ENCODE measurements around the gene PEX11G. TPM values are rescaled to one million over a fixed set of nuclear protein-coding genes. Genes with fewer than 3 reads are reported as not detected.

The PEX11G gene
- total RNA-seq, 1 donor from 2014 or later: 4.7 TPM

- intact Hi-C loops (cut with DNase I): no loop called here
- no peak for DNase-seq (ENCODE audit: low spot score)
- ATAC-seq: no peak
Observed at GRCh38 chr19:7476241-7476640, 12.6 kb downstream of the PEX11G start.

GRCh38 chr19:7475665-7476064, 13.2 kb downstream of the PEX11G start:
- intact Hi-C loops (cut with DNase I): no loop called here
- DNase-seq (ENCODE audit: low spot score): no peak
- ATAC-seq: no peak

GRCh38 chr19:7471696-7472615, 16.9 kb downstream of the PEX11G start:
- intact Hi-C loops (cut with DNase I): no loop called here
- ATAC-seq (no peak), DNase-seq (ENCODE audit: low spot score) (no peak)

GRCh38 chr19:7470540-7471305, 18.1 kb downstream of the PEX11G start:
- intact Hi-C loops (cut with DNase I): no loop called here
- no peak for DNase-seq (ENCODE audit: low spot score)
- ATAC-seq: no peak

DNA sequence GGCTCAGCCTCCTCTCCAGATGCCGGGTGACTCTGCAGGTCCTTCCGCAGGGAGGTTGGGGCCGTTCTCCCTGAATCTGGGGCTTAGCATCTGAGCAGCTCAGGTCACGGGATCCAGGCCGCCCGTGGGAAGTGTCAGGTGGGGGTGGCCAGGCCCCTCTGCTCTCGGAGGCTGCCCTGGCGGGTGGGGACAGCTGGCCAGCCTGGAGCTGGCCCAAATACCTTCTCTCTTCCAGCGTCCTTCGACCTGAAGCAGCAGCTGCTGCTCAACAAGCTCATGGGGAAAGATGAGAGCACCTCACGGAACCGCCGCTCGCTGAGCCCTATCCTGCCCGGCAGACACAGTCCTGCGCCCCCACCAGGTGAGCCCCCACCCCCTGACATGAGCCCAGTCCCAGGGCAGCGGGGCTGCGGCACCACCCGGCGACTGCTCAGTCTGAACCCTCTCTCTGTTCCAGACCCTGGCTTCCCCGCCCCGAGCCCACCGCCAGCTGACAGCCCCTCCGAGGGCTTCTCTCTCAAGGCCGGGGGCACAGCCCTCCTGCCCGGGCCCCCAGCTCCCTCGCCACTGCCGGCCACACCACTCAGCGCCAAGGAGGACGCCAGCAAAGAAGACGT, 19.1 kb downstream of the PEX11G start:
- DNase-seq (ENCODE audit: low spot score): no peak
- intact Hi-C loops (cut with DNase I): no loop called here
- no peak for ATAC-seq

- DNase-seq (ENCODE audit: low spot score) (no peak), ATAC-seq (no peak)
- intact Hi-C loops (cut with DNase I): no loop called here
Observed at GRCh38 chr19:7468840-7469239, 20.0 kb downstream of the PEX11G start.

DNA sequence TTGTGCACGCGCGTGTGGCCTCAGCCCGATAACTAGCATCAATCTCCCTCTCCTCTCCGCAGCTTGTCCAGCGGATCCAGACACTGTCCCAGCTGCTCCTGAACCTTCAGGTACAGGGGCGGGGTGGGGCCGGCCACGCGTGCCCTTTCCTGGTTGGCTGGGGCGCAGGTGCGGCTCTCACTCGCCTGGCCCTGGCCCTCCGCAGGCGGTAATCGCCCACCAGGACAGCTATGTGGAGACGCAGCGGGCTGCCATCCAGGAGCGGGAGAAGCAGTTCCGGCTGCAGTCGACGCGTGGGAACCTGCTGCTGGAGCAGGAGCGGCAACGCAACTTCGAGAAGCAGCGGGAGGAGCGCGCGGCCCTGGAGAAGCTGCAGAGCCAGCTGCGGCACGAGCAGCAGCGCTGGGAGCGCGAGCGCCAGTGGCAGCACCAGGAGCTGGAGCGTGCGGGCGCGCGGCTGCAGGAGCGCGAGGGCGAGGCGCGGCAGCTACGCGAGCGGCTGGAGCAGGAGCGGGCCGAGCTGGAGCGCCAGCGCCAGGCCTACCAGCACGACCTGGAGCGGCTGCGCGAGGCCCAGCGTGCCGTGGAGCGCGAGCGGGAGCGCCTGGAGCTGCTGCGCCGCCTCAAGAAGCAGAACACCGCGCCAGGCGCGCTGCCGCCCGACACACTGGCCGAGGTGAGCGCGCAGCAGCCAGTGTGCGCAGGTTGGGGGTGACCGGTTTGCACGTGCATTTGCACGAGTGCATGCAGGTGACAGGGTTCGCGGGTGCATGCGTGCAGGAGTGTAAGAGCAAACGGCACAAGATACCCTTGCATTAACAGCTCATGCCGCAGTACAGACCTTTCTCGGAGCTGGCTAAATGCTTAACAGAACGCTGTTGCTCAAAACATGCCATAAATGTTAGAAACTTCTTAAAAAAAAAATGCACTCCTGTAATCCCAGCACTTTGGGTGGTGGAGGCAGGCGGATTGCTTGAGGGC, 21.5 kb downstream of the PEX11G start:
- ATAC-seq (no peak), DNase-seq (ENCODE audit: low spot score) (no peak)
- intact Hi-C loops (cut with DNase I): no loop called here

GRCh38 chr19:7463575-7463974, 25.3 kb downstream of the PEX11G start:
- ATAC-seq (no peak), DNase-seq (ENCODE audit: low spot score) (no peak)
- intact Hi-C loops (cut with DNase I): no loop called here

GRCh38 chr19:7461841-7462629, 26.8 kb downstream of the PEX11G start:
- ATAC-seq (no peak), DNase-seq (ENCODE audit: low spot score) (no peak)
- intact Hi-C loops (cut with DNase I): no loop called here

- ATAC-seq: no peak
- intact Hi-C loops (cut with DNase I): no loop called here
- DNase-seq (ENCODE audit: low spot score): no peak
Observed at GRCh38 chr19:7460562-7460966, 28.3 kb downstream of the PEX11G start.

GRCh38 chr19:7459773-7460172, 29.1 kb downstream of the PEX11G start:
- ATAC-seq (no peak), DNase-seq (ENCODE audit: low spot score) (no peak)
- intact Hi-C loops (cut with DNase I): no loop called here

GRCh38 chr19:7458675-7459074, 30.2 kb downstream of the PEX11G start:
- no peak for ATAC-seq
- intact Hi-C loops (cut with DNase I): no loop called here
- DNase-seq (ENCODE audit: low spot score): no peak

DNA sequence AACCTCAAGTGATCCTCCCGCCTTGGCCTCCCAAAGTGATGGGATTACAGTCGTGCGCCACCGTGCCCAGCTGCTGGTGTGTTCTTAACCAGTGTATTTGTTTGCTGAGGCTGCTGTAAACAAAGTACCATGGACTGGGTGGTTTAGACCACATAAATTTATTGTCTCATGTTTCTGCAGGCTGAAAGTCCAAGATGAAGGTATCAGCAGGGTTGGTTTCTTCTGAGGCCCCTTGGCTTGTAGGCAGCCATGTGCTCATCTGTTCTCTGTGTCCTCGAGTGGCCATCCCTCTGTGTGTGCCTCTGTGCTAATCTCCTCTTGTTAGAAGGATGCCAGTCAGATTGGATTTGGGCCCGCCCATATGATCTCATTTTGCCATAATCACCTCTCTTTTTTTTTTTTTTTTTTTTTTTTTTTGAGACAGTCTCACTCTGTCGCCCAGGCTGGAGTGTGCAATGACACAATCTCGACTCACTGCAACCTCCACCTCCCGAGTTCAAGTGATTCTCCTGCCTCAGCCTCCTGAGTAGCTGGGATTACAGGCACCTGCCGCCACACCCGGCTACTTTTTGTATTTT, 31.8 kb downstream of the PEX11G start:
- ATAC-seq (no peak), DNase-seq (ENCODE audit: low spot score) (no peak)
- intact Hi-C loops (cut with DNase I): no loop called here

- intact Hi-C loops (cut with DNase I): no loop called here
Observed at GRCh38 chr19:7455600-7456296, 33.1 kb downstream of the PEX11G start.

GRCh38 chr19:7454998-7455397, 33.8 kb downstream of the PEX11G start:
- ATAC-seq (no peak), DNase-seq (ENCODE audit: low spot score) (no peak)
- intact Hi-C loops (cut with DNase I): no loop called here

More at GRCh38 chr19:7455600-7456296, 33.1 kb downstream of the PEX11G start:
- ATAC-seq (no peak), DNase-seq (ENCODE audit: low spot score) (no peak)

GRCh38 chr19:7450243-7451223, 38.3 kb downstream of the PEX11G start:
- ATAC-seq (no peak), DNase-seq (ENCODE audit: low spot score) (no peak)
- intact Hi-C loops (cut with DNase I): no loop called here

Measured in sciatic nerve (tissue), 2 donors.